ENCODE data around the gene HLF. TPM values are rescaled to one million over a fixed set of nuclear protein-coding genes. Genes with fewer than 3 reads are reported as not detected.

Gene HLF
- total and polyA plus RNA-seq, 2 experiments from 2014 or later, result 0.28 TPM; not detected in 1

DNA sequence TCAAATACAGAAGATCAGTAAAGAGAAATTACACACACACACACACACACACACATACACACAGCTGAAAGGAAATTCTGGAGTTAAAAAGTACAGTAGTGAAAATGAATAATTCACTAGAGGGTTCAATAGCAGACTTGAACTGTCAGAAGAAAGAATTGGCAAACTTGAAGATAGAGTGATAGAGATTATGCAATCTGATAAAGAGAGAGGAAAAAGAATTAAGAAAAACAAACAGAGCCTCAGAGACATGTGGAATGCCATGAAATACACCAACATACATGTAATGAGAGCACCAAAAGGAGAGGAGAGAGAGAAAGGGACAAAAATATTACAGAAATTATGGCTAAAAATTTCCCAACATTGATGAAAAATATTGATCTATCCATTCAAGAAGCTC, 96.2 kb downstream of the HLF start:
- H3K27me3 Mint-ChIP-seq (ENCODE audit: insufficient read depth, low read depth, poor library complexity), result peaks cover 5% of the 10 kb centered on the region

More for the DNA sequence above, 96.2 kb downstream of the HLF start:
- H3K9me3 Mint-ChIP-seq, result peaks cover 8% of the 10 kb centered on the region; the same call in 2 of the 3 replicates
- no peak overlapping the region for H3K4me2 ChIP-seq
- H4K20me1 ChIP-seq (replicated peaks; ENCODE audit: insufficient read depth), result no peaks in the 10 kb centered on the region
- H3K79me2 ChIP-seq (replicated peaks; ENCODE audit: insufficient read depth), result no peaks in the 10 kb centered on the region
- TF ChIP-seq, protein P1, sequence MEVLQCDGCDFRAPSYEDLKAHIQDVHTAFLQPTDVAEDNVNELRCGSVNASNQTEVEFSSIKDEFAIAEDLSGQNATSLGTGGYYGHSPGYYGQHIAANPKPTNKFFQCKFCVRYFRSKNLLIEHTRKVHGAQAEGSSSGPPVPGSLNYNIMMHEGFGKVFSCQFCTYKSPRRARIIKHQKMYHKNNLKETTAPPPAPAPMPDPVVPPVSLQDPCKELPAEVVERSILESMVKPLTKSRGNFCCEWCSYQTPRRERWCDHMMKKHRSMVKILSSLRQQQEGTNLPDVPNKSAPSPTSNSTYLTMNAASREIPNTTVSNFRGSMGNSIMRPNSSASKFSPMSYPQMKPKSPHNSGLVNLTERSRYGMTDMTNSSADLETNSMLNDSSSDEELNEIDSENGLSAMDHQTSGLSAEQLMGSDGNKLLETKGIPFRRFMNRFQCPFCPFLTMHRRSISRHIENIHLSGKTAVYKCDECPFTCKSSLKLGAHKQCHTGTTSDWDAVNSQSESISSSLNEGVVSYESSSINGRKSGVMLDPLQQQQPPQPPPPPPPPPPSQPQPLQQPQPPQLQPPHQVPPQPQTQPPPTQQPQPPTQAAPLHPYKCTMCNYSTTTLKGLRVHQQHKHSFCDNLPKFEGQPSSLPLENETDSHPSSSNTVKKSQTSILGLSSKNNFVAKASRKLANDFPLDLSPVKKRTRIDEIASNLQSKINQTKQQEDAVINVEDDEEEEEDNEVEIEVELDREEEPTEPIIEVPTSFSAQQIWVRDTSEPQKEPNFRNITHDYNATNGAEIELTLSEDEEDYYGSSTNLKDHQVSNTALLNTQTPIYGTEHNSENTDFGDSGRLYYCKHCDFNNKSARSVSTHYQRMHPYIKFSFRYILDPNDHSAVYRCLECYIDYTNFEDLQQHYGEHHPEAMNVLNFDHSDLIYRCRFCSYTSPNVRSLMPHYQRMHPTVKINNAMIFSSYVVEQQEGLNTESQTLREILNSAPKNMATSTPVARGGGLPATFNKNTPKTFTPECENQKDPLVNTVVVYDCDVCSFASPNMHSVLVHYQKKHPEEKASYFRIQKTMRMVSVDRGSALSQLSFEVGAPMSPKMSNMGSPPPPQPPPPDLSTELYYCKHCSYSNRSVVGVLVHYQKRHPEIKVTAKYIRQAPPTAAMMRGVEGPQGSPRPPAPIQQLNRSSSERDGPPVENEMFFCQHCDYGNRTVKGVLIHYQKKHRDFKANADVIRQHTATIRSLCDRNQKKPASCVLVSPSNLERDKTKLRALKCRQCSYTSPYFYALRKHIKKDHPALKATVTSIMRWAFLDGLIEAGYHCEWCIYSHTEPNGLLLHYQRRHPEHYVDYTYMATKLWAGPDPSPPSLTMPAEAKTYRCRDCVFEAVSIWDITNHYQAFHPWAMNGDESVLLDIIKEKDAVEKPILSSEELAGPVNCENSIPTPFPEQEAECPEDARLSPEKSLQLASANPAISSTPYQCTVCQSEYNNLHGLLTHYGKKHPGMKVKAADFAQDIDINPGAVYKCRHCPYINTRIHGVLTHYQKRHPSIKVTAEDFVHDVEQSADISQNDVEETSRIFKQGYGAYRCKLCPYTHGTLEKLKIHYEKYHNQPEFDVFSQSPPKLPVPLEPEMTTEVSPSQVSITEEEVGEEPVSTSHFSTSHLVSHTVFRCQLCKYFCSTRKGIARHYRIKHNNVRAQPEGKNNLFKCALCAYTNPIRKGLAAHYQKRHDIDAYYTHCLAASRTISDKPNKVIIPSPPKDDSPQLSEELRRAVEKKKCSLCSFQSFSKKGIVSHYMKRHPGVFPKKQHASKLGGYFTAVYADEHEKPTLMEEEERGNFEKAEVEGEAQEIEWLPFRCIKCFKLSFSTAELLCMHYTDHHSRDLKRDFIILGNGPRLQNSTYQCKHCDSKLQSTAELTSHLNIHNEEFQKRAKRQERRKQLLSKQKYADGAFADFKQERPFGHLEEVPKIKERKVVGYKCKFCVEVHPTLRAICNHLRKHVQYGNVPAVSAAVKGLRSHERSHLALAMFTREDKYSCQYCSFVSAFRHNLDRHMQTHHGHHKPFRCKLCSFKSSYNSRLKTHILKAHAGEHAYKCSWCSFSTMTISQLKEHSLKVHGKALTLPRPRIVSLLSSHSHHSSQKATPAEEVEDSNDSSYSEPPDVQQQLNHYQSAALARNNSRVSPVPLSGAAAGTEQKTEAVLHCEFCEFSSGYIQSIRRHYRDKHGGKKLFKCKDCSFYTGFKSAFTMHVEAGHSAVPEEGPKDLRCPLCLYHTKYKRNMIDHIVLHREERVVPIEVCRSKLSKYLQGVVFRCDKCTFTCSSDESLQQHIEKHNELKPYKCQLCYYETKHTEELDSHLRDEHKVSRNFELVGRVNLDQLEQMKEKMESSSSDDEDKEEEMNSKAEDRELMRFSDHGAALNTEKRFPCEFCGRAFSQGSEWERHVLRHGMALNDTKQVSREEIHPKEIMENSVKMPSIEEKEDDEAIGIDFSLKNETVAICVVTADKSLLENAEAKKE (CRISPR knock-in tag; IDR thresholded peaks at IDR 0.05), result no peak
- TF ChIP-seq, protein P2, sequence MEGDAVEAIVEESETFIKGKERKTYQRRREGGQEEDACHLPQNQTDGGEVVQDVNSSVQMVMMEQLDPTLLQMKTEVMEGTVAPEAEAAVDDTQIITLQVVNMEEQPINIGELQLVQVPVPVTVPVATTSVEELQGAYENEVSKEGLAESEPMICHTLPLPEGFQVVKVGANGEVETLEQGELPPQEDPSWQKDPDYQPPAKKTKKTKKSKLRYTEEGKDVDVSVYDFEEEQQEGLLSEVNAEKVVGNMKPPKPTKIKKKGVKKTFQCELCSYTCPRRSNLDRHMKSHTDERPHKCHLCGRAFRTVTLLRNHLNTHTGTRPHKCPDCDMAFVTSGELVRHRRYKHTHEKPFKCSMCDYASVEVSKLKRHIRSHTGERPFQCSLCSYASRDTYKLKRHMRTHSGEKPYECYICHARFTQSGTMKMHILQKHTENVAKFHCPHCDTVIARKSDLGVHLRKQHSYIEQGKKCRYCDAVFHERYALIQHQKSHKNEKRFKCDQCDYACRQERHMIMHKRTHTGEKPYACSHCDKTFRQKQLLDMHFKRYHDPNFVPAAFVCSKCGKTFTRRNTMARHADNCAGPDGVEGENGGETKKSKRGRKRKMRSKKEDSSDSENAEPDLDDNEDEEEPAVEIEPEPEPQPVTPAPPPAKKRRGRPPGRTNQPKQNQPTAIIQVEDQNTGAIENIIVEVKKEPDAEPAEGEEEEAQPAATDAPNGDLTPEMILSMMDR (conservative IDR thresholded peaks at IDR 0.05; ENCODE audit: low read depth in 2 of 2), result no peak
- TF ChIP-seq NANOG (IDR thresholded peaks at IDR 0.05; ENCODE audit: borderline replicate concordance), result no peak
- TF ChIP-seq EZH2 (IDR thresholded peaks at IDR 0.05; ENCODE audit: low read depth, unreplicated experiment), result no peak
- TF ChIP-seq ZNF331 (CRISPR knock-in tag; IDR thresholded peaks at IDR 0.05; ENCODE audit: low read depth), result no peak
- TF ChIP-seq, protein P3, sequence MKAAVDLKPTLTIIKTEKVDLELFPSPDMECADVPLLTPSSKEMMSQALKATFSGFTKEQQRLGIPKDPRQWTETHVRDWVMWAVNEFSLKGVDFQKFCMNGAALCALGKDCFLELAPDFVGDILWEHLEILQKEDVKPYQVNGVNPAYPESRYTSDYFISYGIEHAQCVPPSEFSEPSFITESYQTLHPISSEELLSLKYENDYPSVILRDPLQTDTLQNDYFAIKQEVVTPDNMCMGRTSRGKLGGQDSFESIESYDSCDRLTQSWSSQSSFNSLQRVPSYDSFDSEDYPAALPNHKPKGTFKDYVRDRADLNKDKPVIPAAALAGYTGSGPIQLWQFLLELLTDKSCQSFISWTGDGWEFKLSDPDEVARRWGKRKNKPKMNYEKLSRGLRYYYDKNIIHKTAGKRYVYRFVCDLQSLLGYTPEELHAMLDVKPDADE (IDR thresholded peaks at IDR 0.05), result no peak
- TF ChIP-seq, protein P4, sequence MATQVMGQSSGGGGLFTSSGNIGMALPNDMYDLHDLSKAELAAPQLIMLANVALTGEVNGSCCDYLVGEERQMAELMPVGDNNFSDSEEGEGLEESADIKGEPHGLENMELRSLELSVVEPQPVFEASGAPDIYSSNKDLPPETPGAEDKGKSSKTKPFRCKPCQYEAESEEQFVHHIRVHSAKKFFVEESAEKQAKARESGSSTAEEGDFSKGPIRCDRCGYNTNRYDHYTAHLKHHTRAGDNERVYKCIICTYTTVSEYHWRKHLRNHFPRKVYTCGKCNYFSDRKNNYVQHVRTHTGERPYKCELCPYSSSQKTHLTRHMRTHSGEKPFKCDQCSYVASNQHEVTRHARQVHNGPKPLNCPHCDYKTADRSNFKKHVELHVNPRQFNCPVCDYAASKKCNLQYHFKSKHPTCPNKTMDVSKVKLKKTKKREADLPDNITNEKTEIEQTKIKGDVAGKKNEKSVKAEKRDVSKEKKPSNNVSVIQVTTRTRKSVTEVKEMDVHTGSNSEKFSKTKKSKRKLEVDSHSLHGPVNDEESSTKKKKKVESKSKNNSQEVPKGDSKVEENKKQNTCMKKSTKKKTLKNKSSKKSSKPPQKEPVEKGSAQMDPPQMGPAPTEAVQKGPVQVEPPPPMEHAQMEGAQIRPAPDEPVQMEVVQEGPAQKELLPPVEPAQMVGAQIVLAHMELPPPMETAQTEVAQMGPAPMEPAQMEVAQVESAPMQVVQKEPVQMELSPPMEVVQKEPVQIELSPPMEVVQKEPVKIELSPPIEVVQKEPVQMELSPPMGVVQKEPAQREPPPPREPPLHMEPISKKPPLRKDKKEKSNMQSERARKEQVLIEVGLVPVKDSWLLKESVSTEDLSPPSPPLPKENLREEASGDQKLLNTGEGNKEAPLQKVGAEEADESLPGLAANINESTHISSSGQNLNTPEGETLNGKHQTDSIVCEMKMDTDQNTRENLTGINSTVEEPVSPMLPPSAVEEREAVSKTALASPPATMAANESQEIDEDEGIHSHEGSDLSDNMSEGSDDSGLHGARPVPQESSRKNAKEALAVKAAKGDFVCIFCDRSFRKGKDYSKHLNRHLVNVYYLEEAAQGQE (IDR thresholded peaks at IDR 0.05; ENCODE audit: unreplicated experiment), result no peak
- no peak for TF ChIP-seq ZNF114 (CRISPR knock-in tag; IDR thresholded peaks at IDR 0.05)
- no peak for TF ChIP-seq STAT1 (IDR thresholded peaks at IDR 0.05; ENCODE audit: unreplicated experiment)
- TF ChIP-seq CREB1 (CRISPR knock-in tag; IDR thresholded peaks at IDR 0.05; ENCODE audit: low read depth), result no peak
- TF ChIP-seq JUNB (IDR thresholded peaks at IDR 0.05; ENCODE audit: unreplicated experiment), result no peak
- TF ChIP-seq EZH2phosphoT487 (IDR thresholded peaks at IDR 0.05; ENCODE audit: unreplicated experiment), result no peak
- H3K9me2 ChIP-seq (ENCODE audit: insufficient read depth), result no peaks in the 10 kb centered on the region
- no peaks in the 10 kb centered on the region for H3F3A ChIP-seq (replicated peaks; ENCODE audit: low read depth)
- H3K27ac Mint-ChIP-seq, result no peak overlapping the region
- H2AFZ ChIP-seq, result no peak overlapping the region
- no peak overlapping the region for H3K4me3 ChIP-seq
- no peaks in the 10 kb centered on the region for H3K27me3 ChIP-seq (ENCODE audit: insufficient read depth)
- H3K4me1 Mint-ChIP-seq, result peaks cover 20% of the 10 kb centered on the region
- H3K4me3 Mint-ChIP-seq, result no peak overlapping the region
- no peaks in the 10 kb centered on the region for H3K36me3 Mint-ChIP-seq (ENCODE audit: low read depth)
- DNase-seq (ENCODE audit: low spot score) (no peak), ATAC-seq (no peak)
- H3K36me3 ChIP-seq (ENCODE audit: insufficient read depth), result no peaks in the 10 kb centered on the region
- no peak overlapping the region for H3K27ac ChIP-seq (ENCODE audit: low read depth)
- H3K4me1 ChIP-seq (ENCODE audit: insufficient read depth), result peaks cover 11% of the 10 kb centered on the region

All from GM23338 (cell line).